ENCODE results near the gene IL17B.

DNA sequence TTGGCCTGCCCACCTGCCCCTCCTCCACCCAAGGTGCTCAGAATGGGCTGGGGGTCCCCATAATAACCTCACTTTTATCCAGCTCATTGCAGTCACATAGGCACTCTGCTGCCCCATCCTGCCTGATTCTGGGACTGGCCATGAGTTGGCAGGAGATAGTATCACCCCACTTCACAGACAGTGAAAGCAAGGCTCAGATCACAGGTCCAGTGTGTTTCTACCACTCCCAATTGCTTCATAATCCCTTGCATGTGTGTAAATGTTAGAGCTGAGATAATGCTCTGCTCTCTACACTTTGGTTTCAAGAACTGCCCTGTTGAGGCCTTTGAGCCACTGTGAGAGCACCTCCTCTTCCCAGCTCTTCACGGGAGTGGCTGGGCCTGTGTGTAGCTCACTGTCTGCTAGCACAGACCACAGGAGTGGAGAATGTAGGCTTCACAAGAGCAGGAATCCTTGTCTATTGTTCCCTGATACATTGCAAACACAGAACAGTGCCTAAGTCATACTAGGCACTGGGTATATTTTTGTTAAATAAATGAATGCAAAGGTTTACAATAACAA, 12.8 kb downstream of the IL17B start:
- no peak for TF ChIP-seq POLR2A (IDR thresholded peaks at IDR 0.05)
- TF ChIP-seq, protein P1, sequence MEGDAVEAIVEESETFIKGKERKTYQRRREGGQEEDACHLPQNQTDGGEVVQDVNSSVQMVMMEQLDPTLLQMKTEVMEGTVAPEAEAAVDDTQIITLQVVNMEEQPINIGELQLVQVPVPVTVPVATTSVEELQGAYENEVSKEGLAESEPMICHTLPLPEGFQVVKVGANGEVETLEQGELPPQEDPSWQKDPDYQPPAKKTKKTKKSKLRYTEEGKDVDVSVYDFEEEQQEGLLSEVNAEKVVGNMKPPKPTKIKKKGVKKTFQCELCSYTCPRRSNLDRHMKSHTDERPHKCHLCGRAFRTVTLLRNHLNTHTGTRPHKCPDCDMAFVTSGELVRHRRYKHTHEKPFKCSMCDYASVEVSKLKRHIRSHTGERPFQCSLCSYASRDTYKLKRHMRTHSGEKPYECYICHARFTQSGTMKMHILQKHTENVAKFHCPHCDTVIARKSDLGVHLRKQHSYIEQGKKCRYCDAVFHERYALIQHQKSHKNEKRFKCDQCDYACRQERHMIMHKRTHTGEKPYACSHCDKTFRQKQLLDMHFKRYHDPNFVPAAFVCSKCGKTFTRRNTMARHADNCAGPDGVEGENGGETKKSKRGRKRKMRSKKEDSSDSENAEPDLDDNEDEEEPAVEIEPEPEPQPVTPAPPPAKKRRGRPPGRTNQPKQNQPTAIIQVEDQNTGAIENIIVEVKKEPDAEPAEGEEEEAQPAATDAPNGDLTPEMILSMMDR (IDR thresholded peaks at IDR 0.05), result no peak

All from Peyer's patch (tissue), 4 donors.